ENCODE data around the gene NUMBL.
"Not testable (repeated sequence)": the region's sequence is repeated elsewhere in the genome, so short reads cannot be mapped to it uniquely, and the experiment has no call there.

NUMBL gene

DNA sequence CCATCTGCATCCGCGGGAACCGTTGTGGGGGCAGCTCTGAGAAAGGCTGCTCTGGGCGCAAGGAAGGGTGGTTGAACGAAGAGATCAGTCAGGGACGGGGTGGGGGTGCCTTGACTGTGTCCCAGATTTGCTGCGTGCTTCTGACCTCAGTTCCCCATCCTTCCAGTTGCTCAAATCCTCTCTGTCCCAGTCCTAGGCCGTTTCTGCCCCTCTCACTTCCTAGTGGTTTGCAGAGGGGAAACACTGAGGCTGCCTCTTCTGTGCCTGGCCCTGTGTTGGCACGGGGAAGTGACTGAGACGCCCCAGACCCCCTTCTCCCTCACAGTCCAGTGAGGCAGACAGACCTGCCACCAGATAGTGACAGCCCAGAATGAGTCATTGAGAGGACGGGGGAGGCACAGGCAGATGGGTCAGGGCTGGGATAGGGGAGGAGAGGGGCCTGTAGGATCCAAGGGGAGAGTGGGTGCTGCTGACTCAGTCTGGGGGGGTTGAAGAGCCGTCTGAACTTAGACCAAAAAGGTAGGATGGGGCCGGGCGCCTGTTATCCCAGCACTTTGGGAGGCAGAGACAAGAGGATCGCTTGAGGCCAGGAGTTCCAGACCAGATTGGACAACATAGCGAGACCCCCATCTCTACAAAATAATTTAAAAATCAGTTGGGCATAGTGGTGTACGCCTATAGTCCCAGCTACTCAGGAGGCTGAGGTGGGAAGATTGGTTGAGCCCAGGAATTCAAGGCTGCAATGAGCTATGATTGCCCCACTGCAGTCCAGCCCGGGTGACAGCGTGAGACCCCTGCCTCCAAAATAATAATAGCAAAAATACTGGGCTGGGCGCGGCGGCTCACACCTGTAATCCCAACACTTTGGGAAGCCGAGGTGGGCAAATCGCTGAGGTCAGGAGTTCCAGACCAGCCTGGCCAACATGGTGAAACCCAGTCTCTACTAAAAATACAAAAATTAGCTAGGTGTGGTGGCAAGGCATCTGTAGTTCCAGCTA is 26.5 kb downstream of the NUMBL start:
- DNase-seq (ENCODE audit: low read depth in 2 of 2), result no peak

DNA sequence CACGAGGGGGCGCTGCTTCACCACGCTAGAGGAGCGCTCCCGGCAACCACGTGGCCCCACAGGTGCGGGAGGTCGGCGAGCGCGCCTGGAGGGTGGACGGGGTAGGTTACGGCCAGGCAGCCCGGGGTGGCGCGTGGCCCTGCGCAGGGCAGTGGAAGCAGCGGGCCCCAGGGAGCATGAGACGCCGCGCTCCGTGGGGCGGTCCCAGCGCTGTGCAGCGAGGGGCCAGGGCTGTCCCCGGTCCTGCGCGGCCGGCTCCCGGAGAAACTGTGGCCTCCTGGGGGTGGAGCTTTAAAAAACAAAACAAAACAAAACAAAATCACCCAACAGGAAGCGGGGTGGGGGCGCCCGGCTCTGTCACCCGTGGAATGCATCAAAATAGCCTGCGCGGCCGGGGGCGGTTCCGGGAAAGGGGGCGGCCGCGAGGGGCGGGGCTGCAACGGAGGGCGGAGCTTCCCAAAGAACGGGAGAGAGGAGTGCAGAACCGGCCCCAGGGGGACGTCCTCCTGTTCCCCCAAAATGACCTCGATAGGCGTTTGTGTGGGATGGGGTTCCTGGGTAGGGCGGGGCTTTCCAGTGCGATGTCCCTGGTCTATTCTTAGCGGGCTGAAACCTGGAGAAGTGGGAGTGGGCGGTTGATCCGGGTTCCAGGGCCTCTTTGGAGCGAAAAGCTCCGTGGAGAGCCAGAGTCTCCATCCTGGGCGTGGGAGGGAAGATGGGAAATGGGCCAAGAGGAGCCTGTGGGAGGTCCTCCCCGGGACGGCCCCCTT is 27.3 kb downstream of the NUMBL start:
- peak; percentile 89 to 92 for DNase-seq (ENCODE audit: low read depth in 2 of 2)

DNA sequence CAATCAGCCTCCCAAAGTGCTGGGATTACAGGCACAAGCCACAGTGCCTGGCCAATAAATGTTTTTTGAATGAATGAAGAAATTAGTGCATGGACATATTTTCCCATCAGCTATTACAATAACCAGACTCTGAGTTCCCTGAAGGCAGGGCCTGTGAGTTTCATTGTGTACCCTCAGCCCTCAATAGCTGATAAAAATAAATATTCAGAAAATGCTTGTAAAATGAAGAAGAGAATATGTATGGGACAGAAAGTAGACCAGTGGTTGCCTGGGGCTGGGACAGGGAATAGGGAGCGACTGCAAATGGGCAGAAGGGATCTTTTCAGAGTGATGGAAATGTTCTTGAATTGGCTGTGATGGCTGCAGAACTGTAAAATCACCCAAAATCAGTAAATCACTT is 28.8 kb downstream of the NUMBL start:
- no peak for DNase-seq (ENCODE audit: low read depth in 2 of 2)

DNA sequence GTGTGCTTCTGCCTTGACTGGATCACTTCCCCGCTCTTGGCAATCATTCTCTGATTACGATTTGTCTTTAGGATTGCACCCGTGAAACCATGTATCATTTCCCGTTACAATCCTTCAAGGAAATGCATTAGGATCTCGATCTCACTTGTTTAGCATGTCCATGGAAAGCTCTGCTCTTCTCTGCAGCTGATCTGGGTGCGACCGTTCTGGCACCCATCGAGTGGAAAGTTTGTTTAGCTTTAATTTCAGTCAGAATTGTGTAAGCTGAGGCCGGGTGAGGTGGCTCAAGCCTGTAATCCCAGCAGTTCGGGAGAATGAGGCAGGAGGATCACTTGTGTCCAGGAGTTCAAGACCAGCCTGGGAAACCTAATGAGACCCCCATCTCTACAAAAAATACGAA is 30.9 kb downstream of the NUMBL start:
- DNase-seq (ENCODE audit: low read depth in 2 of 2), result no peak

DNA sequence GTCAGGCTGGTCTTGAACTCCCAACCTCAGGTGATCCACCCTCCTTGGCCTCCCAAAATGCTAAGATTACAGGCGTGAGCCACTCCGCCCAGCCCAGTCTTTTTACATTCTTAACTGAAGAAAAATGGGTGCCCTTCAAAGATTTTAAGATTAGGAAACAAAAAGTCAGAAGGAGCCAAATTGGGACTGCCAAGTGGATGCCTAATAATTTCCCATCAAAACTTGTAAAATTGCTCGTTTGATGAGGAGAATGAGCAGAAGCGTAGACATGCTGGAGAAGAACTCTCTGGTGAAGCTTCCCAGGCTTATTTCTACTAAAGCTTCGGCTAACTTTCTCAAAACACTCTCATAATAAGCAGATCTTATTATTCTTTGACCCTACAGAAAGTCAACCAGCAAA is 31.3 kb downstream of the NUMBL start:
- DNase-seq (ENCODE audit: low read depth in 2 of 2), result no peak

DNA sequence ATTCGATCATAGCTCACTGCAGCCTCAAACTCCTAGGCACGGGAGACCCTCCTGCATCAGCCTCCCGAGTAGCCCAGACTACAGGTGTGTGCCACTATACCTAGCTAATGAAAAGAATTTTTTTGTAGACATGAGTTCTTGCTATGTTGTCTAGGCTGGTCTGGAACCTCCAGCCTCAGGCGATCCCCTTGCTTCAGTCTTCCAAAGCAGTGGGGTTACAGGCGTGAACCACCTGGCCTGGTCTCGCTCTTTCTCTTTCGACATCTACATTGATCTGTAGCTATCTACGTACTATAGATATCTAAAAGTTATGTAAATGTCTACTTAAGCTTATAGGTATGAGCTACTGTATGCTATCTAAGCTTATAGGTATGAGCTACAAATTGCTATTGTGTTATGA is 32.4 kb downstream of the NUMBL start:
- no peak for DNase-seq (ENCODE audit: low read depth in 2 of 2)

DNA sequence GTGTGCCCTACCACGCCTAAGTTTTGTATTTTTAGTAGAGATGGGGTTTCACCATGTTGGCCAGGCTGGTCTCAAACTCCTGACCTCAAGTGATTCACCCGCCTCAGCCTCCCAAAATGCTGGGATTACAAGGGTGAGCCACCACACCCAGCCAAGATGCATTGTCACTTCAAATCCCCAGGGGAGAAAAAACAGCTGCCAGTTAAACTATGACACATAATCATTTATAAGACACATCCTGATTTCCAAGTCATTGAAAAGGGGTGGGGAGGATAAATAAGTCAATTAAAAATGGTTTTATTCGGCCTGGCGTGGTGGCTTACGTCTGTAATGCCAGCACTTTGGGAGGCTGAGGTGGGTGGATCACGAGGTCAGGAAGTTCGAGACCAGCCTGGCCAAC is 34.8 kb downstream of the NUMBL start:
- DNase-seq (ENCODE audit: low read depth in 2 of 2), result not testable (repeated sequence)

DNA sequence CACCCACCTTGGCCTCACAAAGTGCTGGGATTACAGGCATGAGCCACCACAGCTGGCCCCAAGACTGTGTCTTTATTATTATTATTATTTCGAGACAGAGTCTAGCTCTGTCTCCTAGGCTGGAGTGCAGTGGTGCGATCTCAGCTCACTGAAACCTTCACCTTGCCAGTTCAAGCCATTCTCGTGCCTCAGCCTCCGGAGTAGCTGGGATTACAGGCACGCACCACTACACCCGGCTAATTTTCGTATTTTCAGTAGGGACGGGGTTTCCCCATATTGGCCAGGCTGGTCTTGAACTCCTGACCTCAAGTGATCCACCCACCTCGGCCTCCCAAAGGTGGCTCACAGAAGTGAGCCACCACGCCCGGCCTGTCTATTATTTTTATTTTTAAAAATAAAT is 38.1 kb downstream of the NUMBL start:
- DNase-seq (ENCODE audit: low read depth in 2 of 2), result not testable (repeated sequence)

DNA sequence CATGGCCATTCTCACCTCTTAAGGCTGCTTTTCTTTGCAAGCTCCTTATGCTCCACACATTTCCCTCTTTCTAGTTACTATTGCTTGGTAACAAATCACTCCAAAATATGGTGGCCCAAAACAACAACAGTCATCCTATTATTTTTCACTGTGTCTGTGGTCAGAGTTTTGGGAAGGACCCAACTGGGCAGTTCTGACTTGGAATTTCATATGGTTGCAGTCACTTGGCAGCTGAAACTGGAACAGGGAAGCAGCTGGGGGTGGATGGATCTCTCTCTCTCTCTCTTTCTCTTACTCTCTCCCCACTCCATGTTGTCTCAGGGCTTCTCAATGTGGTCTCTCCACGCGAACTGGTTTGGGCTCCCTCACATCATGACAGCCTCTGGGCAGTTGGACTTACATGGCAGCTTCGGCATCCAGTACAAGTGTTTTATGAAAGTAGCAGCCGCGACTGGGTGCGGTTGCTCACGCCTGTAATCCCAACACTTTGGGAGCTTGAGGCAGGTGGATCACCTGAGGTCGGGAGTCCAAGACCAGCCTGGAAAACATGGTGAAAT is 39.6 kb downstream of the NUMBL start:
- no peak for DNase-seq (ENCODE audit: low read depth in 2 of 2)

DNA sequence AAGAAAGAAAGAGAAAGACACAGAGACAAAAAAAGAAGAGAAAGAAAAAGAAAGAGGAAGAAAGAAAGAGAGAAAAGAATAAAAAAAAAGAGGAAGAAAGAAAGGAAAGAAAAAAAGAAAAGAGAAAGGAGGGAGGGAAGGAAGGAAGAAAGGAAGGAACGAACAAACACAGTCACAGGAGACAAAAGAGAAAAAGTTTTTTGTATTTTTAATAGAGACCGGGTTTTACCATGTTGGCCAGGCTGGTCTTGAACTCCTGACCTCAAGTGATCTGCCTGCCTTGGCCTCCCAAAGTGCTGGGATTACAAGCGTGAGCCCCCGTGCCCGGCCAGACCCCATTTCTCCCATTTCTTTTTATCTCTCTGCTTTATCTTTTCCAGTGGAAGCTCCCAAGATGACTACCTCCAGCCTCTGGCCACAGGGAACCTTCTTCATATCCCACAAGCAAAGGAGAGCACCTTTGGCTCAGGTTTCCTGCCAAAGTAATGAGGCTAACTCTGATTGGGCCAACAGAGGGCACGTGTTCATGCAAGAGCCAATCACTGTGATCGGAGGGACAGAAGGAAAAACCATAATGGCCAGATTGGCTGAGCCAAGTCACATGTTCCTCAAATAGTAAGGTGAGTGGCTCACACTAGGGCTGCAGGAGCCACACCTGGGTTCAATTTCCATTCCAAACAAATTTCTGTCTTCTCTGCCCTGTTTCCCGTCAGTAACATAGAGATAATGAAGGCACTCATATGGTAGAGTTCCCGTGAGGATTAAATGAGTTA is 40.4 kb downstream of the NUMBL start:
- not testable (repeated sequence) for DNase-seq (ENCODE audit: low read depth in 2 of 2)

DNA sequence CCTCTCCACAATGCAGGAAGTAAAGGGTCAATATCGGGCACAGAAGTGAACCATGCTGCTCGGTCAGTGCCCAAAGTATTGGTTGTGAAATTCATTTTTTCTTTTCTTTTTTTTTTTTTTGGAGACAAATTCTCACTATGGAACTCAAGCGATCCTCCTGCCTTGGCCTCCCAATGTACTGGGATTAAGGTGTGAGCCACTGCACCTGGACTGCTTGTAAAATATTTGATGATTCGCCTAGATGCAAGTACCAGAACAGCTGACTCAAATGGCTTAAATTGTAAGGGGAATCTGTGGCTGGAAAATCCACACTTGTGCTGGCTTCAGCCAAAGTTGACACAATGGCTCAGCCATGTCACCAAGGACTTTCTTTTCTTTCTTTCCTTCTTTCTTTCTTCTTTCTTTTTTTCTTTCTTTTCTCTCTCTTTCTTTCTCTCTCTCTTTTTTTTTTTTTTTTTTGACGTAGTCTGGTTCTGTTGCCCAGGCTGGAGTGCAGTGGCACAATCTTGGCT is 43.7 kb downstream of the NUMBL start:
- no peak for DNase-seq (ENCODE audit: low read depth in 2 of 2)

DNA sequence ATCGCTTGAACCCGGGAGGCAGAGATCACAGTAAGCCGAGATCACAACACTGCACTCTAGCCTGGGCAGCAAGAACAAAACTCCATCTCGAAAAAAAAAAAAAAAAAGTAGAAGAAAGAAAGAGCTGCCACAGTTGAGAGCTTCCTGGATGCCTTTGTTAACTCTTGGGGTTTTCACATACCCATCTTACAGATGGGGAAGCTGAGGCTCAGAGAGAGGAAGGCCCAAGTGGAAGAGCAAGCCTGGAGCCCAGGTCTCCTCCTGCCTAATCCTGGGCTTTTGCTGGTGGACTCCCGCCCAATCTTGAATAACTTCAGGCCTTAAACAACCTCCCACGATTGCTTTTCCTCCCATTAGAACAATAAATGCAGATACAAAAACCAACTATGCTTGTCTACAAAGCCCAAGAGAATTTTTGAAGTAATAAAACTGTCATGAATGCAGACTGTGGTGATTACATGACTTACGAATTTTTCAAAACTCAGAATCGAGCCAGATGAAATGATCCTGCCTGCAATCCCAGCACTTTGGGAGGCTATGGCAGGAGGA is 47.6 kb downstream of the NUMBL start:
- no peak for DNase-seq (ENCODE audit: low read depth in 2 of 2)

DNA sequence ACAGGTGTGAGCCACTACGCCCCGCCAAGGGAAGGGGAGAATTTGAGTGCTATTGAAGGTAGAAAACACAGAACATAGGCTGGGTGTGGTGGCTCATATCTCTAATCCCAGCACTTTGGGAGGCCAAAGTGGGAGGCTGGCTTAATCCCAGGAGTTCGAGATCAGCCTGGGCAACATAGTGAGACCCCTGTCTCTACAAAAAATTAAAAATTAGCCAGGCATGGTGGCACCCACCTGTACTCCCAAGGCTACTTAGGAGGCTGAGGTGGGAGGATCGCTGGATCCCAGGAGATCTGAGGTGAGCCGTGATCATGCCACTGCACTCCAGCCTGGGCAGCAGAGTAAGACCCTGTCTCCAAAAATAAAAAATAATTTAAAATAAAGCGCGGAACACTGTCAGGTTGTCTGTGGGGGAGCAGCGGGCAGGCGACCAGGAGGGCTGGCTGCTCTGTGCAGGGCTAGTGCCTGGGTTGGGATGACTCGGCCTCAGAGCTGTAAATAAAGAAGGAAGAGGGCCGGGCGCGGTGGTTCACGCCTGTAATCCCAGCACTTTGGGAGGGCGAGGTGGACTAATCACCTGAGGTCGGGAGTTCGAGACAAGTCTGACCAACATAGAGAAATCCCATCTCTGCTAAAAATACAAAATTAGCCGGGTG is 48.3 kb downstream of the NUMBL start:
- DNase-seq (ENCODE audit: low read depth in 2 of 2), result no peak

DNA sequence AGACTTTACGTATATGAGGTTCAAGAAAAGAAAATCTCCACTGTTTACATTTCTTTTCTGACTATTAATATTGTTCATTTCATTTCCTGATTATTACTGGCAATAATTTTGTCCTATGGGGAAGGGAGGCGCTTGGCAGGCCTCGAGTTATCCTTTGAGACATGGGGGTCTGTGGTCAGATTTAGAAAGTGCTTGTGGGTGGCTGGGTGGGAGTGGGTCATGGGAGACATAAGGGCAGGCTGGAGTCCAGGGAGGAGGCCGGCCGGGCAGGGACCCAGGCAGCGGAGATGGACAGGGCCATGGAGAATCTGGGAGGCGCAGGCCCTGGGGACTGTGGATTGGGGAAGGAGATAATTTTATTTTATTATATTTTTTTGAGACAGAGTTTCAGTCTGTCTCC is 49.2 kb downstream of the NUMBL start:
- DNase-seq (ENCODE audit: low read depth in 2 of 2), result no peak

DNA sequence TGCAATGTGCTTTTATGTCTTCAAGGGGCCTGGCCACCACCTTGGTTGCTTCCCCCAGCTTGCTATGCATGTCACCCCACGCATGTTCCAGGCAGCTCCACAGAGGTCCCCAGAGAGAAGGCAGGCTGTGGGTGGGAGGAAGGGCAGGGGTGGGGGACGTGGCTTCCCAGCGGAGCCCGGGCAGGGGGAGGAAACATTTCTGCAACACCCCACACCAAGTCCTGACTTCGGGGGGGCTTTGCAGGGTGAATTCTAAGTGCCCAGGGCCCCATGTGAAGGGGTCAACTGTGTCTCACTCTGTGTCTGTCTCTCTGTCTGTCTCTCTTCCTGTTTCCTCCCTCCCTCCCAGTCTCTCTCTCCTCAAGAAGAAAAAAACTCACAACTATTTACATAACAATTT is 49.7 kb downstream of the NUMBL start:
- no peak for DNase-seq (ENCODE audit: low read depth in 2 of 2)

DNA sequence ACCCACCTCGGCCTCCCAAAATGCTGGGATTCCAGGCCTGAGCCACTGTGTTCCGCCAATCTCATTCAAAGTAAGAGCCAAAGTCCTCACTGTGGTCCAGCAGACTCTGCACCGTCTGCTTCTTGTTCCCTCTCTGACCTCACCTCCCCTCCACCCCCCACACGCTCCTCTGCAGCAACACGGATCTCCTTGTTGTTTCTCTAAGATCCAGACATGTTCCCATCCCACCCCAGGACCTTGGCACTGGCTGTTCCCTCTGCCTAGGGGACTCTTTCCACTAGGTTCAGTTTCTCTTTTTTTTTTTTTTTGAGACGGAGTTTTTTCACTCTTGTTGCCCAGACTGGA is 50.8 kb downstream of the NUMBL start:
- no peak for DNase-seq (ENCODE audit: low read depth in 2 of 2)

DNA sequence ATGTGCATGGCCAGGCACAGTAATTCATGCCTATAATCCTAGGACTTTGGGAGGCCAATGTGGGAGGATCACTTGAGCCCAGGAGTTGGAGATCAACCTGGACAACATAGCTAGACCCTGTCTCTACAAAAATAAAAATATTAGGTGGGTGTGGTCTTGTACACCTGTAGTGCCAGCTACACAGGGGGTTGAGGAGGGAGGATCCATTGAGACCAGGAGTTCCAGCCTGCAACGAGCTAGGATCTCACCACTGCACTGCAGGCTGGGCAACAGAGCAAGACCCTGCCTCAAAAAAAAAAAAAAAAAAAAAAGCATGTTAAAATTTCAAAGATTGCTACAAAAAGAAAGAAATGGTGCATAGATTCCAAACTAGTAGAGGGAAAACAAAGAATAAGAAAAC is 52.1 kb downstream of the NUMBL start:
- no peak for DNase-seq (ENCODE audit: low read depth in 2 of 2)

DNA sequence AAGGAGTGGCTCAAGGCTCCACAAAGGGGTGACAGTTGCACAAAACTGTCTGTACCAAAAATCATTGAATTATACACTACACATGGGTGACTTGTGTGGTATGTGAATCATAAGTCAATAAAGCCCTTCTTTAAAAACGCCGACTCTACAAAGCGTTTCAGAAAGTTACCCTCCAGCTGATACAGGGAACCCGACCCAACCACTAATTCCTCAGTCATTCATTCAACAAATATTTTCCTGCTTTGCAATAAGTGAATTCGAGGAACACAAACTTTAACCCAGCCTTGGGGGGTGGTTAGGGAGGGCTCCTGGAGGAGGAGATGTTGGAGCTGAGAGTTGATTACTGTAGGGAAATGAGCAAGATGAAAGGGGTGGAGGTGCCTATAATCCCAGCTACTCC is 57.2 kb downstream of the NUMBL start:
- no peak for DNase-seq (ENCODE audit: low read depth in 2 of 2)

DNA sequence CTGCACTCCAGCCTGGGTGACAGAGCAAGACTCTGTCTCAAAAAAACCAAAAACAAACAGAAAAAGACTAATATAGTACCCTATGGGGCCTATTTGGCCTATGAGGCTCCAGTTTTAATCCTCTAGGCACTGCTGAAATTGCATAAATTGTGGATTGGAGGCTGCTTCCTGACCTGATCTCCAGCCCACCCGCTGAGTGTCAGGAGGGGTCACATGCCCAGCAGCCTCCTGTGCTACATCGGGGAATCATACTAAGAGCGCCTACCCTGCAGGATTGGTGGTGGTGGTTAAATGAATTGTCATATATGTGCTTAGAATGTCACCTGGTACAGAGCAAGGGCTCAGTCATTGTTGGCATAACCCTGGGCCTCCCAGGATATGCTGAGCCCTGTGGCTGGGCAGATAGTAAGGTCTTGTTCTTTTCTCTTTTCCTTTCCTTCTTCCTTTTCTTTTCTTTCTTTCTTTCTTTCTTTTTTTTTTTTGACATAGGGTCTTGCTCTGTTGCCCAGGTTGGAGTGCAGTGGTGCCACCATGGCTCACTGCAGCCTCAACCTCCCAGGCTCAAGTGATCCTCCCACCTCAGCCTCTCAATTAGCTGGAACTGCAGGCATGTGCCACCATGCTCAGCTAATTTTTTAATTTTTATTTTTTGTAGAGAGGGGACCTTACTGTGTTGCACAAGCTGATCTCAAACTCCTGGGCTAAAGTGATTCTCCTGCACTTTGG is 58.0 kb downstream of the NUMBL start:
- no peak for DNase-seq (ENCODE audit: low read depth in 2 of 2)

DNA sequence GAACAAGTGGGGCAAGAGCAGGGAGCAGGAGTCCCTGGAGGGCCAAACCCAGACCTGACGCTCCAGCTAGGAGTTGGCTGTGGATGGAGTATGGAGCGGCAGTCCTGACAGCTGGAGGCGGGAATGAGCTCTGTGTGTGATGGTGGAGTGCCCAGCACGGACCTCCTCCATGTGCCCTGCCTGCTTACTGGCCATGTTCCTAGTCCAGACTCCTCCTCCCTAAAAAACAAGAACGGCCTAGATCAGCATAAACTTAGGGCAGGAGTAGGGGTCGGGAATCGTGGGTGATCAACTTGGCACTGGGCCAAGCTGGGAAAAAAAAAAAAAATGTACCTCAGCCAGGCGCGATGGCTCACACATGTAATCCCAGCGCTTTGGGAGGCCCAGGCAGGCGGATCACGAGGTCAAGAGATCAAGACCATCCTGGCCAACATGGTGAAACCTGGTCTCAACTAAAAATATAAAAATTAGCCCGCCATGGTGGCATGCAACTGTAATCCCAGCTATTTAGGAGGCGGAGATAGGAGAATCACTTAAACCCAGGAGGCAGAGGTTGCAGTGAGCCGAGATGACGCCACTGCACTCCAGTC is 59.8 kb downstream of the NUMBL start:
- no peak for DNase-seq (ENCODE audit: low read depth in 2 of 2)

Measured in stimulated activated CD8-positive, alpha-beta memory T cell treated with anti-CD3 and anti-CD28 coated beads, Interleukin-7, amount 100 ng/mL, for 1 hour (primary cell).